Muscle layer of colon (tissue), 2 donors: ENCODE measurements around the gene CHST2.

Source experiments
- H3K27ac ChIP-seq: one replicate; pipeline ENCODE4 v1.7.0; 2013; ENCODE audit warnings: low read depth, mild to moderate bottlenecking, low read length, moderate library complexity
- H3K27me3 ChIP-seq, 2 donors: one replicate each; pipeline ENCODE4 v1.7.0; 2013; ENCODE audit warnings: low read length in 2 of 2, mild to moderate bottlenecking in 2 of 2; ENCODE audit not compliant: insufficient read depth in 2 of 2, control insufficient read depth in 1 of 2
- H3K36me3 ChIP-seq: one replicate; pipeline ENCODE4 v1.7.0; 2013; ENCODE audit warnings: mild to moderate bottlenecking, low read length; ENCODE audit not compliant: insufficient read depth
- H3K4me1 ChIP-seq: one replicate; pipeline ENCODE4 v1.7.0; 2013; ENCODE audit warnings: mild to moderate bottlenecking, low read length; ENCODE audit not compliant: insufficient read depth
- H3K4me3 ChIP-seq, 2 donors: one replicate each; pipeline ENCODE4 v1.7.0; 2013; ENCODE audit warnings: low read length in 2 of 2, low read depth in 1 of 2, mild to moderate bottlenecking in 1 of 2, moderate library complexity in 1 of 2
- H3K9ac ChIP-seq: one replicate; pipeline ENCODE4 v1.7.0; 2013; ENCODE audit warnings: low read length
- H3K9me3 ChIP-seq: one replicate; pipeline ENCODE4 v1.7.0; 2013; ENCODE audit warnings: mild to moderate bottlenecking, low read length
- donor health status: abdominal sarcoma.
- donor health status: Adenocarcinoma of cecum.

CHST2 gene

DNA sequence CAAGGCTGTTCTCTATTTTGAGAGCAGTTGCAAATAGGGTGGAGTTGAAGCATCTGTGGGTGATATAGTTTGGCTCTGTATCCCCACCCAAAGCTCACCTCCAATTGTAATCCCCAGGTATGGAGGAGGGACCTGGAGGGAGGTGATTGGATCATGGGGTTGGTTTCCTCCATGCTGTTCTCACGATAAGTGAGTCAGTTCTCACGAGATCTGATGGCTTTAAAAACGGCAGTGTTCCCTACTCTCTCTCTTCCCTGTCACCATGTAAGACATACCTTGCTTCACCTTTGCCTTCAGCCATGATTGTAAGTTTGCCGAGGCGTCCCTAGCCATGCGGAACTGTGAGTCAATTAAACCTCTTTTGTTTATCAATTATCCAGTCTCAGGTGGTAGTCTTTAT is 21.0 kb downstream of the CHST2 start:
- no peaks in the 10 kb centered on the region for H3K27me3 ChIP-seq
- H3K36me3 ChIP-seq, result no peaks in the 10 kb centered on the region
- no peaks in the 10 kb centered on the region for H3K9me3 ChIP-seq
- no peaks in the 10 kb centered on the region for H3K4me1 ChIP-seq
- H3K4me3 ChIP-seq, result no peak overlapping the region
- no peak overlapping the region for H3K27ac ChIP-seq
- no peak overlapping the region for H3K9ac ChIP-seq

DNA sequence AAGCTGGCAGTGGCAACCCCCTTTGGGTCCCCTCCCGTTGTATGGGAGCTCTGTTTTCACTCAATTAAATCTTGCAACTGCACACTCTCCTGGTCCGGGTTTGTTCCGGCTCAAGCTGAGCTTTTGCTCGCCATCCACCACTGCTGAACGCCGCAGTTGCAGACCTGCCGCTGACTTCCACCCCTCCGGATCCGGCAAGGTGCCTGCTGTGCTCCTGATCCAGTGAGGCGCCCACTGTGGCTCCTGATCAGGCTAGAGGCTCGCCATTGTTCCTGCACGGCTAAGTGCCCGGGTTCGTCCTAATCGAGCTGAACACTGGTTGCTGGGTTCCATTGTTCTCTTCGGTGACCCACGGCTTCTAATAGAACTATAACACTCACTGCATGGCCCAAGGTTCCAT is 22.8 kb downstream of the CHST2 start:
- no peaks in the 10 kb centered on the region for H3K9me3 ChIP-seq
- H3K4me1 ChIP-seq, result no peaks in the 10 kb centered on the region
- H3K27me3 ChIP-seq, result no peaks in the 10 kb centered on the region
- H3K9ac ChIP-seq, result no peak overlapping the region
- no peak overlapping the region for H3K4me3 ChIP-seq
- H3K27ac ChIP-seq, result no peak overlapping the region
- no peaks in the 10 kb centered on the region for H3K36me3 ChIP-seq

DNA sequence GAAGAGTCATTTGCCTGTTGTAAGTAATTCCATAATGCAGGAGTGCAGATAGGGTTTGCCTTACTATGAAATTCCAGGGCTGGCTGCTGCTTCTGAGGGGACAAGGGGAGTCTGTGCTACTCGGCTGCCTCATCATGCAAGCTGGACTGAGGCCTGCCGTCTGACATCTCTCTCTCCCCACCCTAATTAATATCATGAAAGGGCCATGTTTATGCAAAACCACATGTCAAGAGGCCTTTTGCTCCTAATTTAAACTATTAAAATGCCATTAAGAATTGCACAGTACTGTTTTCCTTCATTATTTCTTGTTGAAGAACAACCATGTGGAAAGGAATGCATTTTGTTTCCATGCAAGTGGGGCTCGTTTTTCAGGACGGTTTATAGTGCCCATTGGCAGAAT is 26.3 kb downstream of the CHST2 start:
- Histone ChIP-seq H3K36me3 (no peaks in the 10 kb centered on the region), H3K9ac (no peak overlapping the region), H3K4me1 (no peaks in the 10 kb centered on the region), H3K27me3 (no peaks in the 10 kb centered on the region), H3K4me3 (no peak overlapping the region), H3K9me3 (no peaks in the 10 kb centered on the region), H3K27ac (no peak overlapping the region)

DNA sequence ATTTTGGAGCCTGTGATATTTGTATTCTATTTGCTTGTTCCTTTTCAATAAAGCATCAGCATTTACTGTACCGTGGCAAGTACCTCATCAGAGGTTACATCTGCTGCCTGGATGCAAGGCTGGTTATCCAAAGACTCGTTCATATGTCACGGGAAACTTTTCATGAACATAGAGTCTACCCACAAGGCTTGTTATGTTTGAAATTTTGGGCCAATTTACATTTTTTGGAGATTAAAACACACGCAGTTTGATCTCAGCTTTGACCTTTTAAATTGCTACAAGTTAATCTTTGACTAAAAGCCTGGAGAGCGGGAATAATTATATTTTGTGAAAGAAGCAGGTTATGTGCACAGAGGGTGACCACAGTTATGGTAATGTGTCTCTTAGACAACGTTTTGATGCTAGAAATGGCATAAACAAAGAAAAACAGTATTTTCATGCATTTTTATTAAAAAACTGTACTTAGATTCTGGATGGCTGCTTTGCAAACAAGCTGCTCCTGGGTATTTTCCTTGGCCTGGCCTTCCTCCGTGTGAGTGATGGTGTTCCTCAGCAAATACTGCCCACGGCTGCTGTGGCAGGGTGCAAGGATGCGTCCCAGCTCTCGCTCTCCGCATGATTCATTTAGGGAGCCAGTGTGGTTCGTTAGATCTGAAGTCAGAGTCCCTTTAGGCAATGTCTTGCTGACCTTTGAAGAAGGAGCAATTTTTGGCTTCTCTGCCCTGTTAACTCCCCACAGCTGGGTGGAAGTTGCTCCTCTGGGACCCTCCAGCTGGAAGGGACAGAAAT is 27.1 kb downstream of the CHST2 start:
- H3K4me1 ChIP-seq, result no peaks in the 10 kb centered on the region
- no peaks in the 10 kb centered on the region for H3K36me3 ChIP-seq
- no peak overlapping the region for H3K9ac ChIP-seq
- H3K9me3 ChIP-seq, result no peaks in the 10 kb centered on the region
- no peaks in the 10 kb centered on the region for H3K27me3 ChIP-seq
- H3K4me3 ChIP-seq, result no peak overlapping the region
- no peak overlapping the region for H3K27ac ChIP-seq

DNA sequence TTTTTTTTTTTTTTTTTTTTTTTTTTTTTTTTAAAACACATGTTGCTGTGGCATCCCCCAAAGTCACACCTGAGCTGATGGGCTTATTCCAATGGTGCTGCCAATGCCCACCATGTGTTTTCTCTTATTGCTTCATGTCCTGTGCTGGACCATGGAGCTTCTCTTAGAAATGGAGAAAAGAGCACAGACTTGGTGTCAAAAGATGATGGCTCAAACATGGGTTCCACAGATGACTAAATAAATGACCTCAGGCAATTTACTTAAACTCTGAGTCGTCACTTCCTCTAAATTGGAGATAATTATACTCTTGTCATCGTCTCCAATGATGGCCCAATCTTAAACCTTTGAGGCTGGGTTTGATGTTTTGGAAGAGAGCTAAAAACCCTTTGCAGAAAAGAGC is 28.1 kb downstream of the CHST2 start:
- no peak overlapping the region for H3K9ac ChIP-seq
- no peak overlapping the region for H3K4me3 ChIP-seq
- no peak overlapping the region for H3K27ac ChIP-seq
- H3K27me3 ChIP-seq, result no peaks in the 10 kb centered on the region
- H3K4me1 ChIP-seq, result no peaks in the 10 kb centered on the region
- H3K9me3 ChIP-seq, result no peaks in the 10 kb centered on the region
- H3K36me3 ChIP-seq, result no peaks in the 10 kb centered on the region

DNA sequence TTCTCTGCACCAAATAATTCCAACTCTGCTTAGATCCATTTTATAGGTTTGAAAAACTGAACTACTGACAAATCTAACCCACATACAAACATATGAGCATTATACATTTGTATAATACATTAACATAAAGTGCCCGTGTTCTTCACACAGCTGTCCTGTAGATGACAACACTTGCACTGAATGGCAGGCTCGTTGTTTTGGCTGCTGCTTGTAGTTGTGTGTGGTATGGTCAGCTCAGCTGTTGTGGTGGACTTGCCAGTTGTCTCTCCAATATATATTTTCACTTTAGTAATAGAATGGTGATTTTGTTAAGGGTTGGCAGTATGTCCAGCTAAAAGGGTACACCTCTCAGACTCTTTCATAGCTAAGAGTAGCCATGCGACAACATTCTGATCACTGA is 30.5 kb downstream of the CHST2 start:
- Histone ChIP-seq H3K9me3 (no peaks in the 10 kb centered on the region), H3K9ac (no peak overlapping the region), H3K4me3 (no peak overlapping the region), H3K27ac (no peak overlapping the region), H3K27me3 (no peaks in the 10 kb centered on the region), H3K36me3 (no peaks in the 10 kb centered on the region), H3K4me1 (no peaks in the 10 kb centered on the region)

DNA sequence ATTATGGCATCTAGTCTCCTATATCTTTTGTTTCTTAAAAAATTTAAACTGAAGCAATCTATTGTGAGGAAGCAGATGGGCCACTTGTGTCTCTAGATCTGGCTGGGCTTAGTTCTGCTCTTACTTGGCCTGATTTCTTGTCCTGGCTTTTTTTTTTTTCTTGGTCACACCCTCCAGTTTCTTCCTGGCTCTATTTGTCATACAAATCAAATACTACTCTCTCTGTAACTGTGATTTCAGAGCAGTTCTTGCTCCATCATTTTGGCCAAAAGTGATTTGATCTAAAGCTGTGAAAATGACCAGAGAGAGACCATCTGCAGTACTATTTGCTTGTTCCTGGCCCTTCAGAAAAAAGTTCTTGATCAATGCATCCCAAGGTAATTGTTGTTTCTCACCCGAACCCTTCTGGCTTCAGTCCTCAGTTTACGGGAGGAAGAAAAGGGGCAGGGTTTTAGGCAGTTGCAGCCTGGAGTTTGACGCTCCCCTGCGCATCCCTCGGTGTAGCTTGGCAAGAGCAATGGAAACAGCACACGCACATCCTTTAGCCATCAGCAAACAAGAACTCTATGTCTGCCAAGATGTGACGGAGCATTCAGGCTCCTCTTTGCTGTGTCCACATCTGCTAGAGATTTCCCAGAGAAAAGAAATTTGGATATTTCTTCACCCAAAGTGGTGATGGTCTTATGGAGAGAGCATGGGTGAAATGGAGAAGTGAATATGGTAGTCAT is 31.6 kb downstream of the CHST2 start:
- no peak overlapping the region for H3K27ac ChIP-seq

DNA sequence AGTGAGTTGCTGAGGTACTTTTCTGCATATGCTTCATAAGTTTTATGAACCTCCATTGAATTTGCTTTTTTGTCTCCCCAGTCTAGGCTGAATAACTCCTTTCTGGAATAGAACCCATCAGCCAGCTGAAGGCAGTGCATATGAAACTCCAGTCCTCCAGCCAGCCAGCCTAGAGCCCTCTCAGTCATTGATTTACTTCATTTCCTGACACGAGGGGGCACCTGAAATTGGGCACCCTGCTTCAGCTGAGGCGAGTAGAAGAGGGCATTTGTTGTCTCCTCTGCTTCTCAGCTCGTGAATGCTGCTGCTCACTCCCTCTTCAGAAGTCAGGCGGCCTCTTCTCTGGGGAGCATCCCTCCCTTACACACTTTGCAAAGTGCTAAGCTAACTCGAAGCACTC is 32.5 kb downstream of the CHST2 start:
- no peak overlapping the region for H3K9ac ChIP-seq
- H3K4me1 ChIP-seq, result no peaks in the 10 kb centered on the region
- H3K27ac ChIP-seq, result no peak overlapping the region
- H3K36me3 ChIP-seq, result no peaks in the 10 kb centered on the region
- no peak overlapping the region for H3K4me3 ChIP-seq
- no peaks in the 10 kb centered on the region for H3K9me3 ChIP-seq
- no peaks in the 10 kb centered on the region for H3K27me3 ChIP-seq

More for the DNA sequence above, 31.6 kb downstream of the CHST2 start:
- H3K9ac ChIP-seq, result no peak overlapping the region
- no peak overlapping the region for H3K4me3 ChIP-seq
- no peaks in the 10 kb centered on the region for H3K27me3 ChIP-seq
- no peaks in the 10 kb centered on the region for H3K9me3 ChIP-seq
- H3K4me1 ChIP-seq, result no peaks in the 10 kb centered on the region
- H3K36me3 ChIP-seq, result no peaks in the 10 kb centered on the region

DNA sequence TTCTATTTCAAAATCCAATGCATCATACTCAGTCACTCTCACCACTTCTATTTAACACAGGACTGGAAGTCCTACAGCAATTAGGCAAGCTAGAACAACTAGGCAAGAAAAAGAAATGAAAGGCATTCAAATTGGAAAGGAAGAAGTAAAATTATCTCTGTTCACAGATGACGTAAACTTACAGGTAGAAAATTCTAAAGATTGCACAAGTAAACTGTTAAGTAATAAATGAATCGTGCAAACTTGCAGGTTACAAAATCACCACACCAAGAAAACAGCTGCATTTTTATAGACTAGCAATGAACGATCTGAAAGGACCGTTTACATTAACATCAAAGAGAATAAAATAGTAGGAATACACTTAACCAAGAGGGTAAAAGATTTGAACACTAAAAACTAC is 36.2 kb downstream of the CHST2 start:
- Histone ChIP-seq H3K27ac (no peak overlapping the region), H3K9ac (no peak overlapping the region), H3K4me3 (no peak overlapping the region)

DNA sequence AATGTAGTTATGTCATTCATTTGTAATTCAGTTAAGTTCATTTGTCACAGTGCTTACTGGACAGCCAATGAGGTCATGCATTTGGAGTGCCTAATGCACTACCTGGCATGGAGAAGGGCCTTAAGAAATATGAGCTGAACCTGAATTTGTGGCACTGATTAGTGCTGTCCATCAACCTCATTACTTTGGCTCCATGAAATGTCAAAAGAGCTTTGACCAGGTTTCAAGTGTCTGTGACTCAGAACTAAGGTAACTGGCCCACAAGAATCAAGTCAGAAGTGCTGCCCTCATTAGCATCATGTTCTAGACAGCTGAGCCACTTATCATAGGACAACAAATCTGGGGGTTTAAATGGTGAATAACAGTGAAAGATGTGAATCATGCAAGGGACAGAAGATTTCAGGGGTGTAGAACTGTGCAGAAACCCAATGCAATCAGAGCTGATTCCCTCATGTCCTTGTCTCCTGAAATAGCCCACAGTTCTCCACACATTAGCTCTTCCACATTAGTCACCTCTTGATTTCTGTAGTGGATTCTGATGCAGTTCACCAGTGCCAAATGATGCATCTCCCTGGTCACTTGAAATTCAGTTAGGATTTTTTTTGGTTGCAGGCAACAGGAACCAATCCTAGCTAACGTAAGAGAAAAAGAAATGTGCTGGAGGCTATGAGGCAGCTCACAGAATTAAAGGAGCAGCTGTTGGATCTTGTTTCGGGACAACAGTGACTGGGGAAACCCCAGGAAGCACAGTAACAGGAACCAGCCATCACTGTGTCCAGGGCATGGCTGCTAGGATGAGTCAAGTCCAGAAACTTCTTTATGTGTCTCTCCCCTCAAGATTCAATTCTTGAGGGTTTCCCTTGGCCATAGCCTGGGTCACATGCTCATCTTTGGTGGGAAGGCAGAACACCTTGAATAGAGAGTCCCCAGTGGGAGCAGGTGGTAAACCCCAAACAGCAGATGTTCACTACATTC is 38.7 kb downstream of the CHST2 start:
- H3K27ac ChIP-seq, result no peak overlapping the region
- no peaks in the 10 kb centered on the region for H3K9me3 ChIP-seq
- H3K36me3 ChIP-seq, result no peaks in the 10 kb centered on the region
- H3K4me3 ChIP-seq, result no peak overlapping the region
- no peak overlapping the region for H3K9ac ChIP-seq
- H3K4me1 ChIP-seq, result no peaks in the 10 kb centered on the region
- no peaks in the 10 kb centered on the region for H3K27me3 ChIP-seq

More for the DNA sequence above, 36.2 kb downstream of the CHST2 start:
- no peaks in the 10 kb centered on the region for H3K27me3 ChIP-seq
- no peaks in the 10 kb centered on the region for H3K9me3 ChIP-seq
- H3K36me3 ChIP-seq, result no peaks in the 10 kb centered on the region
- no peaks in the 10 kb centered on the region for H3K4me1 ChIP-seq

DNA sequence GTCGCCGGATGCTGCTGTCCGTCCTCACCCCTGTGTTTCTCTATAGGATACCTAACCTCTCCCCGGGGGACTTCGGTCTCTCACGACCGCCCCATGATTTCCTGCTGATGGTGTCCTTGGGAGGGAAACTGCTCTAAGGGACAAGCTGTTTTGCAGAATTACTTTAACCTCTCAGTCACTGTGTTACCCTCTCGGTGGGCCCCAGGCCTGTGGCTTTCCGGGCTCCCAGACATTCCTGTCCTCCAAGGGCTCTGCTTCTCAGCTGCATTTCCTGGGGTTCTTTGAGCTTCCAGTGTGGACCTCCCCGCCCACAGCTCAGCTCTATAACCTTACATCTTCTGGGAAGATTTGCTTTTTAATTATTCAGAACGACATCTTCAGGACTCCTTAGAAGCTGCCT is 40.9 kb downstream of the CHST2 start:
- no peaks in the 10 kb centered on the region for H3K36me3 ChIP-seq

More for the DNA sequence above, 40.9 kb downstream of the CHST2 start:
- Histone ChIP-seq H3K4me3 (no peak overlapping the region), H3K9me3 (no peaks in the 10 kb centered on the region), H3K27ac (no peak overlapping the region), H3K4me1 (no peaks in the 10 kb centered on the region), H3K27me3 (no peaks in the 10 kb centered on the region), H3K9ac (no peak overlapping the region)
